Memory B cell (primary cell): ENCODE results near the gene CDH13.

ENCODE experiments used
- ATAC-seq: fragments of 150-1000 bp; cut with Tn5 transposase; 2 replicates; pipeline ENCODE4 v1.10.0; 2021; ENCODE audit warnings: low read depth, mild to moderate bottlenecking, moderate library complexity
- DNase-seq, 2 donors: peaks; one replicate each; pipeline ENCODE4 v3.0.0; 2022; ENCODE audit warnings: low spot score in 2 of 2
- H3K27ac Mint-ChIP-seq: one replicate; pipeline ENCODE4 v1.8.0; 2022; ENCODE audit warnings: mild to moderate bottlenecking, moderate library complexity, mixed read lengths
- H3K27me3 Mint-ChIP-seq: one replicate; pipeline ENCODE4 v1.8.0; 2022; ENCODE audit warnings: mixed read lengths
- H3K36me3 Mint-ChIP-seq: one replicate; pipeline ENCODE4 v1.8.0; 2022; ENCODE audit warnings: mild to moderate bottlenecking, mixed read lengths
- H3K4me1 Mint-ChIP-seq: one replicate; pipeline ENCODE4 v1.8.0; 2022; ENCODE audit warnings: mixed read lengths
- H3K4me3 Mint-ChIP-seq: one replicate; pipeline ENCODE4 v1.8.0; 2022; ENCODE audit warnings: mild to moderate bottlenecking, moderate library complexity, mixed read lengths
- H3K9me3 Mint-ChIP-seq: one replicate; pipeline ENCODE4 v1.8.0; 2022; ENCODE audit warnings: mixed read lengths

CDH13 gene

GRCh38 chr16:83706394-83706793 is 1079.6 kb downstream of the CDH13 start:
- Mint-ChIP-seq H3K9me3 (no peaks in the 10 kb centered on the region), H3K27ac (no peak overlapping the region), H3K36me3 (no peaks in the 10 kb centered on the region), H3K4me3 (no peak overlapping the region), H3K27me3 (peaks cover 20% of the 10 kb centered on the region), H3K4me1 (no peaks in the 10 kb centered on the region)
- DNase-seq (no peak), ATAC-seq (no peak)

- no peaks in the 10 kb centered on the region for H3K9me3 Mint-ChIP-seq
- peaks cover 15% of the 10 kb centered on the region for H3K27me3 Mint-ChIP-seq
- H3K27ac Mint-ChIP-seq, result no peak overlapping the region
- DNase-seq (no peak), ATAC-seq (no peak)
- no peaks in the 10 kb centered on the region for H3K4me1 Mint-ChIP-seq
- no peak overlapping the region for H3K4me3 Mint-ChIP-seq
- H3K36me3 Mint-ChIP-seq, result no peaks in the 10 kb centered on the region
These were observed 1084.3 kb downstream of the CDH13 start for GRCh38 chr16:83711069-83711468.

- no peak overlapping the region for H3K27ac Mint-ChIP-seq
- DNase-seq, result no peak
- H3K4me3 Mint-ChIP-seq, result no peak overlapping the region
- H3K9me3 Mint-ChIP-seq, result no peaks in the 10 kb centered on the region
- no peaks in the 10 kb centered on the region for H3K36me3 Mint-ChIP-seq
- no peak for ATAC-seq
- no peaks in the 10 kb centered on the region for H3K4me1 Mint-ChIP-seq
- peaks cover 13% of the 10 kb centered on the region for H3K27me3 Mint-ChIP-seq
These were observed 1086.8 kb downstream of the CDH13 start for GRCh38 chr16:83713597-83713996.

- no peak overlapping the region for H3K4me3 Mint-ChIP-seq
- H3K27ac Mint-ChIP-seq, result no peak overlapping the region
- H3K36me3 Mint-ChIP-seq, result no peaks in the 10 kb centered on the region
- H3K4me1 Mint-ChIP-seq, result no peaks in the 10 kb centered on the region
- no peak for DNase-seq
- ATAC-seq, result no peak
- no peaks in the 10 kb centered on the region for H3K9me3 Mint-ChIP-seq
- H3K27me3 Mint-ChIP-seq, result peaks cover 14% of the 10 kb centered on the region
These were observed 1087.5 kb downstream of the CDH13 start for GRCh38 chr16:83714286-83714685.

GRCh38 chr16:83715217-83715920 is 1088.6 kb downstream of the CDH13 start:
- Mint-ChIP-seq H3K4me1 (no peaks in the 10 kb centered on the region), H3K27me3 (peaks cover 22% of the 10 kb centered on the region), H3K36me3 (no peaks in the 10 kb centered on the region), H3K4me3 (no peak overlapping the region), H3K27ac (no peak overlapping the region), H3K9me3 (no peaks in the 10 kb centered on the region)
- DNase-seq (no peak), ATAC-seq (no peak)

- Mint-ChIP-seq H3K4me3 (no peak overlapping the region), H3K9me3 (no peaks in the 10 kb centered on the region), H3K27ac (no peak overlapping the region), H3K36me3 (no peaks in the 10 kb centered on the region), H3K27me3 (peaks cover 20% of the 10 kb centered on the region), H3K4me1 (no peaks in the 10 kb centered on the region)
- ATAC-seq (no peak), DNase-seq (no peak)
These were observed 1090.5 kb downstream of the CDH13 start for GRCh38 chr16:83717308-83717707.

- no peak for ATAC-seq
- no peak overlapping the region for H3K27ac Mint-ChIP-seq
These were observed 1091.0 kb downstream of the CDH13 start for GRCh38 chr16:83717814-83718213.

GRCh38 chr16:83720213-83720612 is 1093.4 kb downstream of the CDH13 start:
- Mint-ChIP-seq H3K4me3 (no peak overlapping the region), H3K27me3 (peaks cover 26% of the 10 kb centered on the region), H3K9me3 (peaks cover 4% of the 10 kb centered on the region), H3K36me3 (no peaks in the 10 kb centered on the region), H3K4me1 (no peaks in the 10 kb centered on the region), H3K27ac (no peak overlapping the region)
- DNase-seq (no peak), ATAC-seq (no peak)

More at GRCh38 chr16:83717814-83718213, 1091.0 kb downstream of the CDH13 start:
- Mint-ChIP-seq H3K4me1 (no peaks in the 10 kb centered on the region), H3K9me3 (no peaks in the 10 kb centered on the region), H3K36me3 (no peaks in the 10 kb centered on the region), H3K4me3 (no peak overlapping the region), H3K27me3 (peaks cover 20% of the 10 kb centered on the region)
- DNase-seq, result no peak

GRCh38 chr16:83720981-83721380 is 1094.2 kb downstream of the CDH13 start:
- no peak overlapping the region for H3K4me3 Mint-ChIP-seq
- no peaks in the 10 kb centered on the region for H3K36me3 Mint-ChIP-seq
- H3K9me3 Mint-ChIP-seq, result peaks cover 4% of the 10 kb centered on the region
- H3K27me3 Mint-ChIP-seq, result peaks cover 24% of the 10 kb centered on the region
- H3K4me1 Mint-ChIP-seq, result no peaks in the 10 kb centered on the region
- no peak overlapping the region for H3K27ac Mint-ChIP-seq
- ATAC-seq (no peak), DNase-seq (no peak)

GRCh38 chr16:83721676-83722075 is 1094.9 kb downstream of the CDH13 start:
- no peaks in the 10 kb centered on the region for H3K4me1 Mint-ChIP-seq
- H3K4me3 Mint-ChIP-seq, result no peak overlapping the region
- no peak for DNase-seq

GRCh38 chr16:83722456-83723183 is 1095.9 kb downstream of the CDH13 start:
- Mint-ChIP-seq H3K36me3 (no peaks in the 10 kb centered on the region), H3K4me3 (no peak overlapping the region), H3K27me3 (peaks cover 20% of the 10 kb centered on the region), H3K9me3 (peaks cover 4% of the 10 kb centered on the region), H3K27ac (no peak overlapping the region), H3K4me1 (peaks cover 2% of the 10 kb centered on the region)
- ATAC-seq, result no peak
- no peak for DNase-seq

More at GRCh38 chr16:83721676-83722075, 1094.9 kb downstream of the CDH13 start:
- H3K27ac Mint-ChIP-seq, result no peak overlapping the region
- ATAC-seq, result no peak
- no peaks in the 10 kb centered on the region for H3K36me3 Mint-ChIP-seq
- H3K27me3 Mint-ChIP-seq, result peaks cover 20% of the 10 kb centered on the region
- peaks cover 4% of the 10 kb centered on the region for H3K9me3 Mint-ChIP-seq

- H3K27ac Mint-ChIP-seq, result no peak overlapping the region
- H3K9me3 Mint-ChIP-seq, result peaks cover 4% of the 10 kb centered on the region
- DNase-seq (no peak), ATAC-seq (no peak)
- no peak overlapping the region for H3K4me3 Mint-ChIP-seq
- no peaks in the 10 kb centered on the region for H3K36me3 Mint-ChIP-seq
- H3K27me3 Mint-ChIP-seq, result peaks cover 21% of the 10 kb centered on the region
- peaks cover 2% of the 10 kb centered on the region for H3K4me1 Mint-ChIP-seq
These were observed 1096.5 kb downstream of the CDH13 start for GRCh38 chr16:83723244-83723643.

GRCh38 chr16:83723901-83724300 is 1097.1 kb downstream of the CDH13 start:
- DNase-seq (no peak), ATAC-seq (no peak)
- H3K27ac Mint-ChIP-seq, result no peak overlapping the region
- no peaks in the 10 kb centered on the region for H3K36me3 Mint-ChIP-seq
- H3K27me3 Mint-ChIP-seq, result peaks cover 21% of the 10 kb centered on the region
- H3K4me1 Mint-ChIP-seq, result peaks cover 2% of the 10 kb centered on the region
- peaks cover 4% of the 10 kb centered on the region for H3K9me3 Mint-ChIP-seq
- H3K4me3 Mint-ChIP-seq, result no peak overlapping the region

GRCh38 chr16:83724585-83724984 is 1097.8 kb downstream of the CDH13 start:
- Mint-ChIP-seq H3K36me3 (no peaks in the 10 kb centered on the region), H3K27ac (no peak overlapping the region), H3K4me1 (peaks cover 2% of the 10 kb centered on the region), H3K4me3 (no peak overlapping the region), H3K9me3 (peaks cover 4% of the 10 kb centered on the region), H3K27me3 (peaks cover 19% of the 10 kb centered on the region)
- no peak for ATAC-seq
- DNase-seq, result no peak
